Activated B cell treated with CpG ODN at 0.5 μM for 24 hours (primary cell): ENCODE results near the gene ENAM. TPM values are rescaled to one million over a fixed set of nuclear protein-coding genes. Genes with fewer than 3 reads are reported as not detected.

Experiments used
- ATAC-seq: fragments of 200-7000 bp; cut with Tn5 transposase; one replicate; pipeline ENCODE4 v1.10.0; 2021; ENCODE audit warnings: low read depth, mild to moderate bottlenecking, moderate library complexity
- CTCF ChIA-PET: fragments of 350-600 bp; sonication (Branson Sonifier 250); formaldehyde crosslinking; loops from one replicate; lab custom pipeline; 2021; ENCODE audit warnings: antibody characterized with exemption; lab: Charles Lee
- POLR2A ChIA-PET: fragments of 350-600 bp; sonication (Branson Sonifier 250); formaldehyde crosslinking; loops from one replicate; lab custom pipeline; 2021; ENCODE audit warnings: antibody characterized with exemption; lab: Charles Lee
- DNase-seq: peaks from one replicate; pipeline ENCODE4 v3.0.0; 2022
- H3K27ac Mint-ChIP-seq: one replicate; pipeline ENCODE4 v1.8.0; 2020; ENCODE audit warnings: mixed read lengths
- H3K27me3 Mint-ChIP-seq: one replicate; pipeline ENCODE4 v1.8.0; 2021; ENCODE audit warnings: mixed read lengths
- H3K36me3 Mint-ChIP-seq: one replicate; pipeline ENCODE4 v1.8.0; 2021; ENCODE audit warnings: low read depth, mixed read lengths
- H3K4me1 Mint-ChIP-seq: one replicate; pipeline ENCODE4 v1.8.0; 2021; ENCODE audit warnings: mixed read lengths
- H3K4me3 Mint-ChIP-seq: one replicate; pipeline ENCODE4 v1.8.0; 2020; ENCODE audit warnings: mild to moderate bottlenecking, mixed read lengths
- H3K9me3 Mint-ChIP-seq: one replicate; pipeline ENCODE4 v1.8.0; 2020; ENCODE audit warnings: mixed read lengths
- CTCF ChIP-seq: fragments of 200-600 bp; IDR thresholded peaks from one replicate; pipeline ENCODE4 v1.8.0; 2022; ENCODE audit warnings: antibody characterized with exemption, mild to moderate bottlenecking
- intact Hi-C: fragments of 100-400 bp; cut with micrococcal nuclease; formaldehyde crosslinking; loops from one replicate; pipeline ENCODE4 v1.15.1; 2024
- total RNA-seq: library from RNA; stranded (reverse); gene quantifications from 2 replicates; pipeline ENCODE4 v1.2.3, GENCODE V29; 2022

Gene ENAM
- total RNA-seq, 1 donor from 2014 or later: not detected

- peaks cover 6% of the 10 kb centered on the region for H3K27me3 Mint-ChIP-seq
- no peaks in the 10 kb centered on the region for H3K36me3 Mint-ChIP-seq
- no peak within 1 kb of the TSS for H3K27ac Mint-ChIP-seq
- H3K4me3 Mint-ChIP-seq: no peak within 1 kb of the TSS
- H3K9me3 Mint-ChIP-seq: no peaks in the 10 kb centered on the region
- ATAC-seq (no peak), DNase-seq (no peak)
- ChIA-PET POLR2A (no interaction called here), CTCF (no interaction called here)
- TF ChIP-seq CTCF: no peak
- peaks cover 7% of the 10 kb centered on the region for H3K4me1 Mint-ChIP-seq
- intact Hi-C loops: no loop called here
Measured at GRCh38 chr4:70591955-70592582, 36.5 kb upstream of the ENAM start, which contains the start of gene AMBN. Gene AMBN (plus strand): TSS chr4:70592256. CDS start chr4:70592359, 103 bp downstream.

DNA sequence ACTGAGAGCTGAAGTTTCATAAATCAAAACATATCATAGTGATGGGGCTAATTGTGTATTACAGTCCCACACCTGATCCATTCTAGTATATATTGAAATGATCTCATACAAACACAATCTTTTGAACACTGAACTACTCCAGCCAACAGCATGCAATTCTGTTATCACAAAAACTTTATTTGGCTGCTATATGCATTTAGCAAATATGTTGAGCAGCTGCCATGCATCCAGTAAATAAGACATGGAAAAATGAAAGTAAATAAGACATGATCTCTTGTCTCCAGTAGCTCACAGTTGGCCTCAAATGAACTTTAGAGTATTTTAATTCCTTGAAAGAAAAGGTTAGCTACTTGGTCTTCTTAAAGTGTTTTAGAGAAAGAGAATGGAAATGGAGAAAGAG is 34.3 kb upstream of the ENAM start:
- no peak for DNase-seq
- H3K36me3 Mint-ChIP-seq: no peaks in the 10 kb centered on the region
- H3K4me1 Mint-ChIP-seq: peaks cover 7% of the 10 kb centered on the region
- intact Hi-C loops: no loop called here
- ChIA-PET CTCF (interaction anchor here (1.0 kb wide), 1 partner anchor 13 kb away, joined by 4 read pairs; no protein-coding TSS in a partner anchor), POLR2A (no interaction called here)
- ATAC-seq: no peak
- no peak for TF ChIP-seq CTCF
- no peaks in the 10 kb centered on the region for H3K9me3 Mint-ChIP-seq
- no peak overlapping the region for H3K4me3 Mint-ChIP-seq
- H3K27ac Mint-ChIP-seq: no peak overlapping the region
- peaks cover 6% of the 10 kb centered on the region for H3K27me3 Mint-ChIP-seq

DNA sequence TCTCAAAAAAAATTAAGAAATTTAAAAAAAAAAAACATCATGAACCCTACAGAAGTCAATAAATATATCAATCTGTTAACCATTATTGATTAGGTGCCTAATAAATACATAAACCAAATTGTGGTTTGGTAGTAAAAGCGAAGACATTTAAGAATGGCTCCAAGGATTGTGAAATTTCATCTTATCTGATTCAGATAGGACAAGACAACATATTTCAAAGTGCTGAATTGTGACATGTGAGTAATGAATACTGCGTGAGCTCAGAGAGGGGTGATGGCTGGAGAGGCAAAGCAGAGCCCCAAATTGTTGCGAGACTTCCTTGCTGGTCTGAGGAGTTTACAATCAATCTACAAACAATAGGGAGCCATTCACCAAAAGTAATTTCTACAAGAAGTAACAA is 28.2 kb upstream of the ENAM start:
- ATAC-seq (no peak), DNase-seq (no peak)
- Mint-ChIP-seq H3K36me3 (no peaks in the 10 kb centered on the region), H3K9me3 (no peaks in the 10 kb centered on the region), H3K4me3 (no peak overlapping the region), H3K4me1 (no peaks in the 10 kb centered on the region), H3K27ac (no peak overlapping the region), H3K27me3 (peaks cover 2% of the 10 kb centered on the region)
- intact Hi-C loops: loop anchor here (2.0 kb wide), 1 partner anchor 1868 kb away; no protein-coding TSS in a partner anchor
- no peak for TF ChIP-seq CTCF
- POLR2A ChIA-PET: no interaction called here
- CTCF ChIA-PET: interaction anchor here (0.5 to 3.1 kb wide), 6 partner anchors 9 to 1704 kb away, joined by 3 to 27 read pairs (median 5); no protein-coding TSS in a partner anchor

DNA sequence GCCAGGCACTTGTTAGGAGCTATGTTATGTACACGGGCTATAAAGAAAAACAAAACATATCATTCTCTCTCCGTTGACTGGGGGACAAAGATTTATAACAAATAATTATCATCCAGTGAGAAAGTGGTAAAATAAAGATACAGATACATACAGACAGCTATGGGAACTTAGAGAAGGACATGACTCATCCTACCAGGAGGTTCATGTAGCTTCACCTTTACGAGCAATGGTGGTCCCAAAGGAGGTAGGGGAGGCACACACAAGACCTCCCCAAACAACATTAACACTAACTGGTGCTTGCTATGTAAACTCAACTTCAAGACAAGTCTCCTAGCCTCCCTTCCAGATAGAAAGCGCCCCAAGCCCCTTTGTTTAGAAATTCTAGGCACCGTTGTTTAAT is 27.6 kb upstream of the ENAM start:
- intact Hi-C loops: loop anchor here (1.0 to 2.0 kb wide), 7 partner anchors 87 to 1868 kb away; partner anchors contain the start of gene UTP3
- TF ChIP-seq CTCF: no peak
- Mint-ChIP-seq H3K36me3 (no peaks in the 10 kb centered on the region), H3K4me3 (no peak overlapping the region), H3K27me3 (peaks cover 2% of the 10 kb centered on the region), H3K27ac (no peak overlapping the region), H3K9me3 (no peaks in the 10 kb centered on the region), H3K4me1 (no peaks in the 10 kb centered on the region)
- ChIA-PET CTCF (interaction anchor here (0.5 to 3.1 kb wide), 9 partner anchors 10 to 1703 kb away, joined by 3 to 27 read pairs (median 6); partner anchors contain the start of gene UTP3), POLR2A (interaction anchor here (0.5 to 0.6 kb wide), 2 partner anchors 356 to 409 kb away, joined by 3 to 6 read pairs; no protein-coding TSS in a partner anchor)
- no peak for DNase-seq
- ATAC-seq: no peak

GRCh38 chr4:70601422-70602039 is 27.0 kb upstream of the ENAM start:
- Mint-ChIP-seq H3K4me1 (no peaks in the 10 kb centered on the region), H3K27me3 (peaks cover 2% of the 10 kb centered on the region), H3K9me3 (no peaks in the 10 kb centered on the region), H3K36me3 (no peaks in the 10 kb centered on the region), H3K4me3 (no peak overlapping the region), H3K27ac (no peak overlapping the region)
- ATAC-seq (peak; percentile 84), DNase-seq (peak; percentile 45)
- intact Hi-C loops: loop anchor here (1.0 to 2.0 kb wide), 7 partner anchors 87 to 1867 kb away; partner anchors contain the start of gene UTP3
- no peak for TF ChIP-seq CTCF
- ChIA-PET POLR2A (interaction anchor here (0.5 to 0.6 kb wide), 2 partner anchors 355 to 408 kb away, joined by 3 to 6 read pairs; no protein-coding TSS in a partner anchor), CTCF (interaction anchor here (0.7 to 3.1 kb wide), 8 partner anchors 12 to 1703 kb away, joined by 3 to 27 read pairs (median 6); partner anchors contain the start of gene UTP3)
